Measurements from ENCODE around the gene IL6.
"Not testable (repeated sequence)": the region's sequence is repeated elsewhere in the genome, so short reads cannot be mapped to it uniquely, and the experiment has no call there.

IL6 gene

GRCh38 chr7:22765609-22766008 lies 38.6 kb downstream of the IL6 start:
- no peak overlapping the region for H3K4me2 ChIP-seq (ENCODE audit: low read length)

GRCh38 chr7:22771194-22771871 lies 44.3 kb downstream of the IL6 start:
- no peak overlapping the region for H3K9ac ChIP-seq (ENCODE audit: low read depth, low read length)

More at GRCh38 chr7:22765609-22766008, 38.6 kb downstream of the IL6 start:
- Histone ChIP-seq H3K27me3 (ENCODE audit: control insufficient read depth, insufficient read depth, low read length) (no peaks in the 10 kb centered on the region), H3K9me3 (replicated peaks; ENCODE audit: low read length) (peaks cover 3% of the 10 kb centered on the region), H3K36me3 (ENCODE audit: insufficient read depth, low read length) (no peaks in the 10 kb centered on the region), H3K9ac (ENCODE audit: low read depth, low read length) (no peak overlapping the region), H3K4me1 (ENCODE audit: control insufficient read depth, insufficient read depth, low read length) (no peaks in the 10 kb centered on the region), H3K4me3 (ENCODE audit: low read length) (no peak overlapping the region)

GRCh38 chr7:22771872-22772228 lies 44.9 kb downstream of the IL6 start:
- Histone ChIP-seq H3K4me1 (ENCODE audit: control insufficient read depth, insufficient read depth, low read length) (no peaks in the 10 kb centered on the region), H3K27me3 (ENCODE audit: control insufficient read depth, insufficient read depth, low read length) (no peaks in the 10 kb centered on the region), H3K9me3 (replicated peaks; ENCODE audit: low read length) (no peaks in the 10 kb centered on the region), H3K4me2 (ENCODE audit: low read length) (no peak overlapping the region), H3K36me3 (ENCODE audit: insufficient read depth, low read length) (no peaks in the 10 kb centered on the region), H3K4me3 (ENCODE audit: low read length) (no peak overlapping the region), H3K9ac (ENCODE audit: low read depth, low read length) (no peak overlapping the region)

More at GRCh38 chr7:22771194-22771871, 44.3 kb downstream of the IL6 start:
- H3K27me3 ChIP-seq (ENCODE audit: control insufficient read depth, insufficient read depth, low read length): no peaks in the 10 kb centered on the region
- H3K36me3 ChIP-seq (ENCODE audit: insufficient read depth, low read length): no peaks in the 10 kb centered on the region
- no peaks in the 10 kb centered on the region for H3K9me3 ChIP-seq (replicated peaks; ENCODE audit: low read length)
- no peak overlapping the region for H3K4me3 ChIP-seq (ENCODE audit: low read length)
- H3K4me2 ChIP-seq (ENCODE audit: low read length): no peak overlapping the region
- H3K4me1 ChIP-seq (ENCODE audit: control insufficient read depth, insufficient read depth, low read length): no peaks in the 10 kb centered on the region

- no peaks in the 10 kb centered on the region for H3K4me1 ChIP-seq (ENCODE audit: control insufficient read depth, insufficient read depth, low read length)
- H3K36me3 ChIP-seq (ENCODE audit: insufficient read depth, low read length): no peaks in the 10 kb centered on the region
- H3K4me2 ChIP-seq (ENCODE audit: low read length): no peak overlapping the region
- no peak overlapping the region for H3K9ac ChIP-seq (ENCODE audit: low read depth, low read length)
- H3K9me3 ChIP-seq (replicated peaks; ENCODE audit: low read length): no peaks in the 10 kb centered on the region
- H3K27me3 ChIP-seq (ENCODE audit: control insufficient read depth, insufficient read depth, low read length): no peaks in the 10 kb centered on the region
- H3K4me3 ChIP-seq (ENCODE audit: low read length): no peak overlapping the region
Measured at GRCh38 chr7:22772885-22773284, 45.9 kb downstream of the IL6 start.

- Histone ChIP-seq H3K36me3 (ENCODE audit: insufficient read depth, low read length) (no peaks in the 10 kb centered on the region), H3K4me1 (ENCODE audit: control insufficient read depth, insufficient read depth, low read length) (peaks cover 23% of the 10 kb centered on the region), H3K4me2 (ENCODE audit: low read length) (no peak overlapping the region), H3K9me3 (replicated peaks; ENCODE audit: low read length) (no peaks in the 10 kb centered on the region), H3K27me3 (ENCODE audit: control insufficient read depth, insufficient read depth, low read length) (no peaks in the 10 kb centered on the region), H3K9ac (ENCODE audit: low read depth, low read length) (no peak overlapping the region), H3K4me3 (ENCODE audit: low read length) (no peak overlapping the region)
Measured at GRCh38 chr7:22776964-22777363, 50.0 kb downstream of the IL6 start.

- not testable (repeated sequence) for H3K9ac ChIP-seq (ENCODE audit: low read depth, low read length); H3K4me2 ChIP-seq (ENCODE audit: low read length); H3K27me3 ChIP-seq (ENCODE audit: control insufficient read depth, insufficient read depth, low read length); H3K9me3 ChIP-seq (replicated peaks; ENCODE audit: low read length); H3K4me3 ChIP-seq (ENCODE audit: low read length); H3K36me3 ChIP-seq (ENCODE audit: insufficient read depth, low read length)
- H3K4me1 ChIP-seq (ENCODE audit: control insufficient read depth, insufficient read depth, low read length): peaks cover 29% of the 10 kb centered on the region
Measured at GRCh38 chr7:22779730-22780323, 52.8 kb downstream of the IL6 start.

GRCh38 chr7:22781230-22781711 lies 54.3 kb downstream of the IL6 start:
- Histone ChIP-seq H3K27me3 (ENCODE audit: control insufficient read depth, insufficient read depth, low read length) (no peaks in the 10 kb centered on the region), H3K4me2 (ENCODE audit: low read length) (peak overlapping the region; percentile 66), H3K9me3 (replicated peaks; ENCODE audit: low read length) (no peaks in the 10 kb centered on the region), H3K4me1 (ENCODE audit: control insufficient read depth, insufficient read depth, low read length) (peaks cover 29% of the 10 kb centered on the region), H3K9ac (ENCODE audit: low read depth, low read length) (peak overlapping the region; percentile 47), H3K36me3 (ENCODE audit: insufficient read depth, low read length) (no peaks in the 10 kb centered on the region), H3K4me3 (ENCODE audit: low read length) (peak overlapping the region; percentile 12)

Data from skeletal muscle satellite cell (primary cell).